Transverse colon (tissue), 4 donors: ENCODE data around the gene OMA1. TPM values are rescaled to one million over a fixed set of nuclear protein-coding genes. Genes with fewer than 3 reads are reported as not detected.
"Not testable (repeated sequence)": the region's sequence is repeated elsewhere in the genome, so short reads cannot be mapped to it uniquely, and the experiment has no call there.

Source experiments
- DNase-seq: peaks from one replicate; pipeline ENCODE4 v3.0.0-alpha.2; 2019
- H3K27ac ChIP-seq, 4 donors: fragments of 200-600 bp; sonication (generic); 2 replicates each; pipeline ENCODE4 v1.5.1; 2016 to 2018; ENCODE audit warnings: inconsistent platforms in 4 of 4
- H3K27me3 ChIP-seq: fragments of 200-600 bp; sonication (generic); 2 replicates; pipeline ENCODE4 v1.5.1; 2017; ENCODE audit warnings: inconsistent platforms
- H3K36me3 ChIP-seq, 4 donors: fragments of 200-600 bp; sonication (generic); 2 replicates each; pipeline ENCODE4 v1.5.1; 2017 to 2019; ENCODE audit warnings: inconsistent platforms in 4 of 4
- H3K4me1 ChIP-seq, 4 donors: fragments of 200-600 bp; sonication (generic); 2 replicates each; pipeline ENCODE4 v1.5.1; 2017 to 2020; ENCODE audit warnings: inconsistent platforms in 4 of 4
- H3K4me3 ChIP-seq, 4 donors: fragments of 200-600 bp; sonication (generic); 1 replicate in 1 of 4; 2 replicates in 3 of 4; pipeline versions ENCODE4 v1.5.1 to v1.6.1; 2017 to 2019; ENCODE audit warnings: inconsistent platforms in 4 of 4
- H3K9me3 ChIP-seq, 2 donors: fragments of 200-600 bp; sonication (generic); 2 replicates each; pipeline ENCODE4 v1.5.1; 2017 to 2019; ENCODE audit warnings: inconsistent platforms in 2 of 2
- EP300 ChIP-seq: sonication (generic); formaldehyde crosslinking; IDR thresholded peaks from one replicate; pipeline ENCODE4 v1.6.1; 2017; ENCODE audit warnings: antibody characterized with exemption, low read depth
- POLR2A ChIP-seq: fragments of 450-650 bp; IDR thresholded peaks from one replicate; pipeline ENCODE4 v1.6.1; 2016; ENCODE audit warnings: antibody characterized with exemption, mild to moderate bottlenecking, moderate library complexity
- POLR2AphosphoS5 ChIP-seq, 3 donors: sonication (generic); formaldehyde crosslinking; IDR thresholded peaks; one replicate each; pipeline ENCODE4 v1.6.1; 2016; ENCODE audit warnings: antibody characterized with exemption in 3 of 3
- WGBS, 2 donors: methylation state at CpG; one replicate each; pipeline ENCODE4 v1.1.5; 2018; ENCODE audit warnings: low coverage in 1 of 2; 5-methylcytosine and 5-hydroxymethylcytosine counted together
- in situ Hi-C, 4 donors: fragments of 200-750 bp; cut with MboI; loops; one replicate each; pipeline versions ENCODE4 v1.15.0 to v1.15.1; 2017; ENCODE audit warnings: low sequenced_read_pairs in 3 of 4, low pct_ligation_motif_present in 1 of 4, low pct_unique_long_range_greater_than_20kb in 1 of 4
- intact Hi-C: fragments of 100-400 bp; cut with DNase I; formaldehyde crosslinking; loops from one replicate; pipeline ENCODE4 v1.15.1; 2023; ENCODE audit warnings: low total_unique reads
- total RNA-seq, 4 donors: library from RNA; depleted of rRNA; stranded (reverse); fragments of >200 nt; gene quantifications; one replicate each; pipeline ENCODE4 v1.1.0, GENCODE V29; 2016
- TF ChIP-seq, protein P1 (sequence below), 5 experiments: fragments of 200-600 bp in 3 of 5; fragments of 450-650 bp in 2 of 5; sonication (generic) in 3 of 5; IDR thresholded peaks; 1 replicate in 2 of 5; 2 replicates in 3 of 5; pipeline ENCODE4 v1.5.1; 2016 to 2017; ENCODE audit warnings: antibody characterized with exemption in 5 of 5, inconsistent platforms in 3 of 5, mild to moderate bottlenecking in 2 of 5, moderate library complexity in 1 of 5

OMA1 gene
- total RNA-seq, 4 donors from 2014 or later, result 6.4 to 29.4 (median 20.0) TPM

DNA sequence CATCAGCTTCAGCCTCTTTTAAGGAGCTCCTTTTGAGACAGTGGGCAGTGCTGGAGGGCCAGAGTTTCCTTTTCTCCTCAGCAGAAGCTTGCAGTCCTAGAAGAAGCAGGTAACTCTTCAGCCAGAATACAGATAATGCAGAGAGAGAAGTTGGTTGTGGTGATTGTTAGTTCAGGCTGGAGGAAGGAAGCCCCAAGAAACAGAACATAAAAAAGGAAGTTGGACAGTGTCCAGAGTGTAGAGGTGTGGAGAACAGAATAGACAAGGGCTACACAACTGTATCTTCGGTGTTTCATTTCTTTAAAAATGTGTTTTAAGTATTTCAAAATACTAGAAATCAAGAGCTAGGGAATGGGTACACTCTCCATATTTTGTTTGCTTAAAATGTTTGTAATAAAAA lies 37.0 kb upstream of the OMA1 start:
- Histone ChIP-seq H3K36me3 (no peaks in the 10 kb centered on the region), H3K27ac (peak overlapping the region; percentile 29 to 73 (median 64)), H3K4me1 (peaks cover 11 to 26% (median 19%) of the 10 kb centered on the region in 4 donors), H3K27me3 (peaks cover 7% of the 10 kb centered on the region), H3K4me3 (no peak overlapping the region), H3K9me3 (no peaks in the 10 kb centered on the region)
- in situ Hi-C loops (no loop called here), intact Hi-C loops (no loop called here)
- no peak for TF ChIP-seq POLR2A
- no peak for DNase-seq
- WGBS, 2 donors, result 31 to 35% methylated on average over 1 of the region's 1 CpG

DNA sequence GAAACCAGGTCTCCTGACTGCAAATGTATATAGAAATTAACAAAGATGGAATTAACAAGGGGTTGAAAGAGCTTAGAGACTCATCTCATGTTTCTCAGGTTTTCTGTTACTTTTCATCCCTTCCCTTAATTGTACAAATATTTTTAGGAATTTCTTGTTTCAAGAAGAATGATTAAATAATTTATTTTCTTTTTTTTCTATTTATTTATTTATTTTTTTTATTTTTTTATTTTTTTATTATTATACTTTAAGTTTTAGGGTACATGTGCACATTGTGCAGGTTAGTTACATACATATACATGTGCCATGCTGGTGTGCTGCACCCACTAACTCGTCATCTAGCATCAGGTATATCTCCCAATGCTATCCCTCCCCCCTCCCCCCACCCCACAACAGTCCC lies 35.6 kb upstream of the OMA1 start:
- in situ Hi-C loops, H3K4me3 ChIP-seq, H3K36me3 ChIP-seq, H3K27ac ChIP-seq, intact Hi-C loops, DNase-seq, H3K9me3 ChIP-seq: not testable (repeated sequence)
- Histone ChIP-seq H3K27me3 (peaks cover 20% of the 10 kb centered on the region), H3K4me1 (peaks cover 11 to 36% (median 21%) of the 10 kb centered on the region in 4 donors)
- 100% methylated on average over 1 of the region's 1 CpG; no CpG with 5 or more reads in 1 of the 2 donors for WGBS, 2 donors

DNA sequence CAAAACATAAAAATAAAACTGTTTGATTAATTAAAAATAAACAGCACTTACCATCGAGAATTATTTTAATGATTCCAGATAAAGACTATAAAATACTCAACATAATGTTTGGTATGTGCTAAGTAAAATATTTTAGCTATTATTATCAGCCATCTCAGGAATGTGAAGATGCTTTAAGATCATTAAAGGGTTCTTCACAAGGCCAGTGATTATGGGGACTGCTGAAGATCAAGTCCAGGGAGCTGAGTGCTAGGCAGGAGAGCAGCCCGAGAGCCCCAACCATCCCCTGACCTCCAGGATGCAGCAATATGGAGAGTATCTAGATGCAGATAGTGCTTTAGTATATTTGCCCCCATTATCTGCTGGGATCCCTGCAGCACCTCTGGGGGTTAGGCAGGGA lies 35.1 kb upstream of the OMA1 start:
- no peaks in the 10 kb centered on the region for H3K9me3 ChIP-seq
- H3K27me3 ChIP-seq, result peaks cover 26% of the 10 kb centered on the region
- in situ Hi-C loops (no loop called here), intact Hi-C loops (no loop called here)
- no peak for DNase-seq
- WGBS, 2 donors, result 46 to 76% methylated on average over 1 to 2 of the region's 2 CpGs
- no peak overlapping the region for H3K4me3 ChIP-seq
- H3K36me3 ChIP-seq, result no peaks in the 10 kb centered on the region
- TF ChIP-seq POLR2A, result no peak
- TF ChIP-seq, protein P1, sequence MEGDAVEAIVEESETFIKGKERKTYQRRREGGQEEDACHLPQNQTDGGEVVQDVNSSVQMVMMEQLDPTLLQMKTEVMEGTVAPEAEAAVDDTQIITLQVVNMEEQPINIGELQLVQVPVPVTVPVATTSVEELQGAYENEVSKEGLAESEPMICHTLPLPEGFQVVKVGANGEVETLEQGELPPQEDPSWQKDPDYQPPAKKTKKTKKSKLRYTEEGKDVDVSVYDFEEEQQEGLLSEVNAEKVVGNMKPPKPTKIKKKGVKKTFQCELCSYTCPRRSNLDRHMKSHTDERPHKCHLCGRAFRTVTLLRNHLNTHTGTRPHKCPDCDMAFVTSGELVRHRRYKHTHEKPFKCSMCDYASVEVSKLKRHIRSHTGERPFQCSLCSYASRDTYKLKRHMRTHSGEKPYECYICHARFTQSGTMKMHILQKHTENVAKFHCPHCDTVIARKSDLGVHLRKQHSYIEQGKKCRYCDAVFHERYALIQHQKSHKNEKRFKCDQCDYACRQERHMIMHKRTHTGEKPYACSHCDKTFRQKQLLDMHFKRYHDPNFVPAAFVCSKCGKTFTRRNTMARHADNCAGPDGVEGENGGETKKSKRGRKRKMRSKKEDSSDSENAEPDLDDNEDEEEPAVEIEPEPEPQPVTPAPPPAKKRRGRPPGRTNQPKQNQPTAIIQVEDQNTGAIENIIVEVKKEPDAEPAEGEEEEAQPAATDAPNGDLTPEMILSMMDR (IDR thresholded peaks at IDR 0.05), result no peak
- TF ChIP-seq EP300, result no peak
- no peak for TF ChIP-seq POLR2AphosphoS5 (IDR thresholded peaks at IDR 0.05)
- H3K4me1 ChIP-seq, result peaks cover 11 to 41% (median 26%) of the 10 kb centered on the region in 4 donors
- H3K27ac ChIP-seq, result no peak overlapping the region

DNA sequence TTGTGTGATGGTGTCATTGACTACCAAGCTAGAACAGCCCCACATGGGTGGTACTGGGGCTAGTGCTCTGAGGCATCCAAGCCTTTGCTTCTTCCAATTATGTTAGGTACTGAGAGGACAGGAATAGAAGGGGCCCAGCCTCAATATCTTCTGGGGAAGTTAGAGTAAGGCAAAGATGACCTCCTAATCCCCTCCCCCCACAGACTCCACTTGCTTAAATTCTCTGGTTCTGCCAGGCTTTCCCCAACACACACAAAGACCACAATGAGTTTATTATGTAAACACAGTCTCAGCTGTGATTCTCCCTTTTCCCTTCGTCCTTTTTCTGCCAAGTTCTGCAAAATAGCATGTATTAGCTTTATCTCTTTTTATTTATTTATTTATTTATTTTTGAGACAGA lies 33.7 kb upstream of the OMA1 start:
- WGBS, 2 donors, result 38 to 50% methylated on average over 1 of the region's 1 CpG
- H3K36me3 ChIP-seq, result no peaks in the 10 kb centered on the region
- H3K4me1 ChIP-seq, result peaks cover 11 to 43% (median 27%) of the 10 kb centered on the region in 4 donors
- H3K9me3 ChIP-seq, result no peaks in the 10 kb centered on the region
- H3K27me3 ChIP-seq, result peaks cover 40% of the 10 kb centered on the region
- intact Hi-C loops, result no loop called here
- in situ Hi-C loops, result no loop called here
- no peak overlapping the region for H3K27ac ChIP-seq
- TF ChIP-seq EP300, result no peak
- TF ChIP-seq, protein P1 (IDR thresholded peaks at IDR 0.05), result no peak
- TF ChIP-seq POLR2A, result no peak
- TF ChIP-seq POLR2AphosphoS5 (IDR thresholded peaks at IDR 0.05), result no peak
- no peak for DNase-seq
- H3K4me3 ChIP-seq, result no peak overlapping the region

DNA sequence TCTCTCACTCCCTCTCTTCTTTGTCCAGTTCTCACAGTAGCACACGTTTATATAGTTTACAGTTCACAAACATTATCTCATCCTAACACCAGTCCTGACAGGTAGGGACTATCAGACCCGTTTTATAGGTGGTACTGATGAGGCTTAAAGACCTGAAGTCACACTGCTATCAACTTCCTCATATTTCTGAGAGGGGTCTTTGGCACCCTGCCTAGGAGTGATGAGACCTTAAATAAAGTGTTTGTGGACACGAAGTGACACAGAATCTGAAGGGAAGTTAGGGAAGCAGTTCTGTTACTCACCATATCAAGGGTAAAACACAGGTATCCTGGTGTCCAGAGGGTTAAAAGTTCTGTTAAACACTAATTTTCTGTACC lies 31.1 kb upstream of the OMA1 start:
- in situ Hi-C loops (no loop called here), intact Hi-C loops (no loop called here)
- TF ChIP-seq EP300 (no peak), POLR2A (no peak), POLR2AphosphoS5 (IDR thresholded peaks at IDR 0.05) (no peak)
- TF ChIP-seq, protein P1 (IDR thresholded peaks at IDR 0.05), result no peak
- 8 to 16% methylated on average over 2 to 3 of the region's 3 CpGs for WGBS, 2 donors
- DNase-seq, result no peak
- peak overlapping the region in 1 of 4 donors; percentile 45 for H3K4me3 ChIP-seq
- H3K27ac ChIP-seq, result no peak overlapping the region
- no peaks in the 10 kb centered on the region for H3K9me3 ChIP-seq
- H3K36me3 ChIP-seq, result no peaks in the 10 kb centered on the region
- peaks cover 62% of the 10 kb centered on the region for H3K27me3 ChIP-seq
- peaks cover 0 to 23% (median 10%) of the 10 kb centered on the region in 4 donors for H3K4me1 ChIP-seq
